Activated CD4-positive, alpha-beta T cell treated with anti-CD3 and anti-CD28 coated beads for 36 hours (primary cell): ENCODE measurements around the gene PRPS1L1. TPM values are rescaled to one million over a fixed set of nuclear protein-coding genes. Genes with fewer than 3 reads are reported as not detected.

Source experiments
- ATAC-seq: fragments of 200-7000 bp; cut with Tn5 transposase; one replicate; pipeline ENCODE4 v1.10.0; 2021; ENCODE audit warnings: mild to moderate bottlenecking, moderate library complexity
- CTCF ChIA-PET: fragments of 350-600 bp; sonication (Branson Sonifier 250); formaldehyde crosslinking; loops from one replicate; lab custom pipeline; 2021; ENCODE audit warnings: antibody characterized with exemption; lab: Charles Lee
- POLR2A ChIA-PET: fragments of 350-600 bp; sonication (Branson Sonifier 250); formaldehyde crosslinking; loops from one replicate; lab custom pipeline; 2021; ENCODE audit warnings: antibody characterized with exemption, inconsistent platforms; lab: Charles Lee
- DNase-seq: peaks from one replicate; pipeline ENCODE4 v3.0.0-alpha.2; 2020
- H3K27ac Mint-ChIP-seq: one replicate; pipeline ENCODE4 v1.8.0; 2021; ENCODE audit warnings: mixed read lengths
- H3K27me3 Mint-ChIP-seq: one replicate; pipeline ENCODE4 v1.8.0; 2021; ENCODE audit warnings: mixed read lengths
- H3K36me3 Mint-ChIP-seq: one replicate; pipeline ENCODE4 v1.8.0; 2021; ENCODE audit warnings: low read depth, mixed read lengths
- H3K4me1 Mint-ChIP-seq: one replicate; pipeline ENCODE4 v1.8.0; 2021; ENCODE audit warnings: mixed read lengths
- H3K4me3 Mint-ChIP-seq: one replicate; pipeline ENCODE4 v1.8.0; 2021; ENCODE audit warnings: mild to moderate bottlenecking, moderate library complexity, mixed read lengths
- H3K9me3 Mint-ChIP-seq: one replicate; pipeline ENCODE4 v1.8.0; 2021; ENCODE audit warnings: low read depth, mixed read lengths
- intact Hi-C, 2 experiments: fragments of 100-400 bp; cut with DNase I in 1 of 2; cut with micrococcal nuclease in 1 of 2; formaldehyde crosslinking; loops; one replicate each; pipeline versions ENCODE4 v1.14.2 to v1.15.1; 2022 to 2024; cut with DNase I, micrococcal nuclease
- total RNA-seq, 2 experiments: library from RNA; stranded (reverse); gene quantifications; one replicate each; pipeline ENCODE4 v1.2.3, GENCODE V29; 2021

Gene PRPS1L1
- total RNA-seq, 2 experiments from 2014 or later, result not detected

DNA sequence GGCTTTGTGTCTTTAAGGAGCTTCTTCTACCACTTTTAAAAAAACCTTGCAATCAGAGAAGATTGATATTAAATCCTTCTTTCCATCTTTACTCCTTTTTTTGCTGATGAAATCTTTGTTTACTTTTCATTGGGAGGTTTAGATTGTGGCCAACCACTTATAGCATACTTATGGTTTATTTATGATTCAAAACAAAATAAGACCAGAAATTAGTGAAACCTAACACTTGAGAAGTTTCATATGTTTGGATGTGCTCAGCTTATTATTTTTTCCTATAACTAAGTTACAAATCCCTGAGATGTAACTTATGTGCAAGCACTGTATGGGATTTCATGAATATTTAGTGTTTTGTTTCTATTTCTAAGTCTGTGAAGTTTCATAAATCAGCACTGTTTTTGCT is 13.5 kb upstream of the PRPS1L1 start:
- ATAC-seq, result no peak
- H3K27me3 Mint-ChIP-seq, result no peaks in the 10 kb centered on the region
- POLR2A ChIA-PET, result no interaction called here
- H3K27ac Mint-ChIP-seq, result no peak overlapping the region
- CTCF ChIA-PET, result no interaction called here
- no peaks in the 10 kb centered on the region for H3K4me1 Mint-ChIP-seq
- H3K9me3 Mint-ChIP-seq, result no peaks in the 10 kb centered on the region
- DNase-seq, result no peak
- no peaks in the 10 kb centered on the region for H3K36me3 Mint-ChIP-seq
- no peak overlapping the region for H3K4me3 Mint-ChIP-seq
- intact Hi-C loops, result no loop called here

DNA sequence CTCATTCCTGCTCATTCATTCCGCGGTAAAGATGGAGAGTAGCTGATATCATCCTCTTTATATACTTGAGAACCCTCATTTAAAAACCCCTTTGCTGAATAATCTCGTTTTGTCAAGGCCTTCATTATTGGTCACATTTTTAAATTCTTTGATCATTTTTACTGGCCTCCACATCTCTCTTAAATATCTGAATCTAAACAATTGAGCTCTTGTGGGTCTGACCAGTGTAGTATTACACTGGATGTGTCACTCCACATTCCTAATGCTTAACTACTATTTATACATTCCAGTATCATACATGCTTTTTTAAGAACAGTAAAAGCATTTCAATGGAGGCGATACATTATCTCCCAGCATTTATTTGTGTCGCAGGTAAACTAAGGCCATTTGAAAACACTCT is 12.6 kb upstream of the PRPS1L1 start:
- no peaks in the 10 kb centered on the region for H3K27me3 Mint-ChIP-seq
- ChIA-PET CTCF (interaction anchor here (0.7 kb wide), 1 partner anchor 270 kb away, joined by 3 read pairs; no protein-coding TSS in a partner anchor), POLR2A (interaction anchor here (0.6 kb wide), 1 partner anchor 103 kb away, joined by 4 read pairs; no protein-coding TSS in a partner anchor)
- H3K4me1 Mint-ChIP-seq, result no peaks in the 10 kb centered on the region
- no peak overlapping the region for H3K27ac Mint-ChIP-seq
- intact Hi-C loops, result no loop called here
- no peaks in the 10 kb centered on the region for H3K9me3 Mint-ChIP-seq
- H3K4me3 Mint-ChIP-seq, result no peak overlapping the region
- ATAC-seq (no peak), DNase-seq (no peak)
- no peaks in the 10 kb centered on the region for H3K36me3 Mint-ChIP-seq

DNA sequence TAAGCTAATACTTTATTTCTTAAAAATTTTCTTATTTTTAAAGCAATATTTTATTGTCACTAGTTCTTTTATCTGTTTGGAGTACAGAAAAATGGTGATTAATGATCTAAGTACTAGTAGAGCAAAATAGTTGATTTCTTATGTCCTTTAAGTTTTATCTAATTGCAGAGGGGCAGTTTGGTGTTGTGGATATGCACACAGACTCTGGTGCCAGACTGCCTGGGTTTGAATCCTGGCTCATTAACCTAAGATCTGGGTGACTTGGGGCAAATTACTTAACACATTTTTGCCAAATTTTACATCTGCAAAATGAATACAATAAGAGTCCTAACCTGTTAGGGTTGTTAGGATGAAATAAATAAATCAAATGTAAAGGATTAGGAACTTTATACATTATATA is 10.7 kb upstream of the PRPS1L1 start:
- DNase-seq, result no peak
- H3K9me3 Mint-ChIP-seq, result no peaks in the 10 kb centered on the region
- CTCF ChIA-PET, result interaction anchor here (0.6 to 1.1 kb wide), 2 partner anchors 22 to 268 kb away, joined by 3 to 4 read pairs; no protein-coding TSS in a partner anchor
- no peaks in the 10 kb centered on the region for H3K27me3 Mint-ChIP-seq
- H3K27ac Mint-ChIP-seq, result no peak overlapping the region
- intact Hi-C loops, result no loop called here
- H3K4me3 Mint-ChIP-seq, result no peak overlapping the region
- no peaks in the 10 kb centered on the region for H3K36me3 Mint-ChIP-seq
- no peaks in the 10 kb centered on the region for H3K4me1 Mint-ChIP-seq
- POLR2A ChIA-PET, result no interaction called here
- no peak for ATAC-seq

DNA sequence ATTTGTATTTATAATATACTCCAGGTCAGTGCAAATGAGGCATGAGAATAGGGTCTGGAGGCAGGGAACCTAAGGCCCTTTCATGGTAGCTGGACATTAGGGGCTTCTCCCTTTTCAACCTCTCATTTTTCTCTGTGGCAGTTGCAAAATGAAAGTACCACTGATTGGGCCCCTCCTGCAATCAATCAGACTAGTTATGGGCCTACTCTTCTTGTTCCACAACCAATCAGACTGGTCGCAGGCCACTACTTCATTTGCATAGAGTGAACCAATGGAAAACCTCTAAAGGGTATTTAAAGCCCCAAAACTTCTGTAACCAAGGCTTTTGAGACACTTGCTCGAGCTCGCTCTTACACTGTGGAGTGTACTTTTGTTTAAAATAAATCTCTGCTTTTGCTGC is 10.0 kb upstream of the PRPS1L1 start:
- ATAC-seq, result no peak
- intact Hi-C loops, result no loop called here
- Mint-ChIP-seq H3K36me3 (no peaks in the 10 kb centered on the region), H3K4me3 (no peak overlapping the region), H3K27ac (no peak overlapping the region), H3K9me3 (no peaks in the 10 kb centered on the region), H3K27me3 (no peaks in the 10 kb centered on the region), H3K4me1 (no peaks in the 10 kb centered on the region)
- DNase-seq, result no peak
- ChIA-PET CTCF (interaction anchor here (1.1 kb wide), 1 partner anchor 23 kb away, joined by 4 read pairs; no protein-coding TSS in a partner anchor), POLR2A (no interaction called here)

DNA sequence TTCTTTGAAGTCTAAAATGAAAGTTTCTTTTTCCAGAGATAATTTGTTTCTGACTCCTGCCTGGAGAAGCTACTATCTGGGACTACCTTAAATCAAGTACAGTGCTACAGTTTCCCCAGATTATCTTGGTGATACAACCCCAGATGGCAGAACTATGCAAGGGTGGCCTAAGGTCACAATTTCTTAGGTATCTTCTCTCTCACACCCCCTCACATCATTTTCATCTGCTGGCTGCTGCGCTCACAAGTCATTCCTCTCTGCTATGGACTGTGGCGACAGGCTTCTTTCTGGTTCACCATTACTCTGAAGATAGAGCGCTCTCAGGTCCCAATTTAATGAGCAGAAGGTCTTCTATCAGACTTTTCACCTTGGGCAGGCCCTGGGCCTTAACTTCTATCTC is 9.1 kb upstream of the PRPS1L1 start:
- H3K27ac Mint-ChIP-seq, result no peak overlapping the region
- intact Hi-C loops, result no loop called here
- ATAC-seq (no peak), DNase-seq (no peak)
- no peaks in the 10 kb centered on the region for H3K36me3 Mint-ChIP-seq
- CTCF ChIA-PET, result no interaction called here
- H3K4me3 Mint-ChIP-seq, result no peak overlapping the region
- no peaks in the 10 kb centered on the region for H3K9me3 Mint-ChIP-seq
- no peaks in the 10 kb centered on the region for H3K4me1 Mint-ChIP-seq
- POLR2A ChIA-PET, result no interaction called here
- H3K27me3 Mint-ChIP-seq, result no peaks in the 10 kb centered on the region

DNA sequence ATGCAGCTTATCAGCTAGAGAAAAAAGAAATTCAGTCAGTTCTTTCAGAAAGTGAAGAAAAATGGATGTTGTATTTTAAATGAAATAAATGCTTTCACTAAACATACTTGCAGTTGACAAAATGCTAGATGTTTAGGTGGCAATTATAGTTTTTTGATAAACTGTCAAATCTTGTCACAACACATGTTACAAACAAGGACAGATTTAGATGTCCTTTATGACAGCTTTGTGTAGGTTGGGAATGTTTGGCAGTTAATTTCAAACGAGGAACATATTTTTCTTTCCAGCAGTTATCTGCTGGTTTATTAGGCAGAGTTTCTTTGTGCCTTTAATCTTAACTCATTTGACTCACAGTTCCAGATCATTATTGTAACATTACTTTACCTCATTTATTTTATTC is 3.1 kb upstream of the PRPS1L1 start:
- Mint-ChIP-seq H3K27me3 (no peaks in the 10 kb centered on the region), H3K27ac (no peak overlapping the region), H3K9me3 (no peaks in the 10 kb centered on the region), H3K36me3 (no peaks in the 10 kb centered on the region), H3K4me1 (no peaks in the 10 kb centered on the region), H3K4me3 (no peak overlapping the region)
- intact Hi-C loops, result no loop called here
- ATAC-seq (no peak), DNase-seq (no peak)
- CTCF ChIA-PET, result interaction anchor here (1.2 kb wide), 1 partner anchor 18 kb away, joined by 4 read pairs; no protein-coding TSS in a partner anchor
- POLR2A ChIA-PET, result interaction anchor here (0.7 kb wide), 1 partner anchor 9 kb away, joined by 4 read pairs; no protein-coding TSS in a partner anchor

DNA sequence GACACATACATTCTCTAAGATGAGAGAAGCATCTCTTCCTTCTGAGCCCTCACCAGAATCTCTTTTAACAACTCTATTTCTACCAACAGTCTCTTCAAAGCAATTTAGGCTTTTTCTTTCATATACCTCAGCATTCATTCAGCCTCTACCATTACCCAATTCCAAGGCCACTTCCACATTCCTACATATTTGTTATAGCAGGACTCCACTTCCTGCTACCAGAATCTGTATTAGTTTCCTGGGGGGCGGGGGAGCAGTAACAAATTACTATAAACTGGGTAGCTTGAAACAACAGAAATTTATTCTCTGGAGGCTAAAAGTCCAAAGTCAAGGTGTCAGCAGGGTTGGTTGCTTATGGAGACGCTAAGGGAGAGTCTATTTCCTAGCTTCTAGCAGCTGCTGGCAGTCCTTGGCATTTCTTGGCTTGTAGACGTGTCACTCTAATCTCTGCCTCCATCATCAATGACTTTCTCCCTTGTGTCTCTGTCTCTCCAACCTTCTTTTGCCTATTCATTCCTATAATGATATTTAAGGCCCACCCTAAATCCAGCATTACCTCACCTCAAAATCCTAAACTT is 7.4 kb downstream of the PRPS1L1 start:
- intact Hi-C loops, result no loop called here
- no peak for ATAC-seq

DNA sequence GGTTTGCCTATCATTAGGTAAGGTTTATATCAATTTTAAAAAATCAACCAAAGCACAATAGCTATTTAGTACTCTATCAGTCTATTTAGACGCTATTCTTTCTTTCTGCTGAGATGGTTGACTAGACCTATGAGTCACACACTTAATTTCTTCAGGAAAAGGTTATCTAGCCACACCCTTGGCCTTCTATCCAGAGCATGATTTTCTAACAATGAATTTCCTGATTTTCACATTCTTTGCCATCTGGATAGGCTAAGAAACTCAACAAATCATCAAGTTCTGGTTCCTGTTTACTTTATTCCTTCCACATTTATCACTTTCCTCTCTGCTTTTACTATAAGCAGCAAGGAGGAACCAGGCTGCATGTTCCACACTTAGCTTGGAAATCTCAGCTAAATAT is 8.1 kb downstream of the PRPS1L1 start:
- intact Hi-C loops, result no loop called here
- POLR2A ChIA-PET, result interaction anchor here (0.6 kb wide), 1 partner anchor 72 kb away, joined by 6 read pairs; no protein-coding TSS in a partner anchor
- H3K36me3 Mint-ChIP-seq, result no peaks in the 10 kb centered on the region
- peaks cover 9% of the 10 kb centered on the region for H3K27me3 Mint-ChIP-seq
- no peaks in the 10 kb centered on the region for H3K4me1 Mint-ChIP-seq
- H3K4me3 Mint-ChIP-seq, result no peak overlapping the region
- CTCF ChIA-PET, result no interaction called here
- H3K9me3 Mint-ChIP-seq, result no peaks in the 10 kb centered on the region
- ATAC-seq (no peak), DNase-seq (no peak)
- no peak overlapping the region for H3K27ac Mint-ChIP-seq

More for the DNA sequence above, 7.4 kb downstream of the PRPS1L1 start:
- Mint-ChIP-seq H3K9me3 (no peaks in the 10 kb centered on the region), H3K36me3 (no peaks in the 10 kb centered on the region), H3K27me3 (peaks cover 3% of the 10 kb centered on the region), H3K4me3 (no peak overlapping the region), H3K27ac (no peak overlapping the region), H3K4me1 (no peaks in the 10 kb centered on the region)
- ChIA-PET CTCF (no interaction called here), POLR2A (no interaction called here)
- DNase-seq, result no peak

DNA sequence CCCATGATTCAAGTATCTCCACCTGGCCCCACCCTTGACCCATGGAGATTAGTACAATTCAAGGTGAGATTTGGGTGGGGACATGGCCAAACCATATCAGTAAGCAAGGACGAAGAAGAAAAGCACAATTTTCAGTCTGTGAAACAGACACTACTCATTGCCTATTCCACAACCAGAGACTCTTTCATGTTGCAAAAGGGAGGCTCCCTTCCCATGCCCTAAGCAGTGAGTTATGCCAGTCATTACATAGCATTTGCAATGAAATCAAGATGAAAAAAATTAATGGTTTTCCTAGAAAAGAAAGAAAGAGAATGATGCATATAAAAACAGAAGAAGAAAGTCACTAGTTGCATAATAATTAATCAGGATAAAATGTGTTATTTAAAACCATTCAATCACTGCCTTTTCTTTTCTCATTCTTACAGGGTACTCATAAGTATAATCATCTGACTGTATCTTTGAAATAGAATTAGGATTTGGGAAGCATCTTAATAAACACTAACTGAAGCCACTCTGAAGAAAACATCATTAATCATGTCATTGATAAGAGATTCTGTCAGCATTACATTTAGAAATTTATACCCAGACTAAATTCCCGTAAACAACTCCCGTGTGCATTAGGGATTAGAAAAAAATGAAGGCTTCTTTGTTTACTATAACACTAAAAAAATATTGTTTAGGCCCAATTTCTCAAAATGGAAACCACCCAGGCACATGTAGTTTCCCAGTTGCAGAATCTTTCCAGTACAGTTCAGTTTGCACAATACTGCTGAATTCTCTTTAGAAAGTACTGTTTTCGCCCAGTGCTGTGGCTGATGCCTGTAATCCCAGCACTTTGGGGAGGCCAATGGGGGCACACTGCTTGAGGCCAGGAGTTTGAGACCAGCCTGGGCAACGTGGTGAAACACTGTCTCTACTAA is 9.1 kb downstream of the PRPS1L1 start:
- H3K27me3 Mint-ChIP-seq, result peaks cover 11% of the 10 kb centered on the region
- no peak overlapping the region for H3K27ac Mint-ChIP-seq
- CTCF ChIA-PET, result no interaction called here
- DNase-seq, result no peak
- POLR2A ChIA-PET, result no interaction called here
- H3K4me1 Mint-ChIP-seq, result no peaks in the 10 kb centered on the region
- no peaks in the 10 kb centered on the region for H3K9me3 Mint-ChIP-seq
- ATAC-seq, result no peak
- no peaks in the 10 kb centered on the region for H3K36me3 Mint-ChIP-seq
- no peak overlapping the region for H3K4me3 Mint-ChIP-seq
- intact Hi-C loops, result no loop called here

DNA sequence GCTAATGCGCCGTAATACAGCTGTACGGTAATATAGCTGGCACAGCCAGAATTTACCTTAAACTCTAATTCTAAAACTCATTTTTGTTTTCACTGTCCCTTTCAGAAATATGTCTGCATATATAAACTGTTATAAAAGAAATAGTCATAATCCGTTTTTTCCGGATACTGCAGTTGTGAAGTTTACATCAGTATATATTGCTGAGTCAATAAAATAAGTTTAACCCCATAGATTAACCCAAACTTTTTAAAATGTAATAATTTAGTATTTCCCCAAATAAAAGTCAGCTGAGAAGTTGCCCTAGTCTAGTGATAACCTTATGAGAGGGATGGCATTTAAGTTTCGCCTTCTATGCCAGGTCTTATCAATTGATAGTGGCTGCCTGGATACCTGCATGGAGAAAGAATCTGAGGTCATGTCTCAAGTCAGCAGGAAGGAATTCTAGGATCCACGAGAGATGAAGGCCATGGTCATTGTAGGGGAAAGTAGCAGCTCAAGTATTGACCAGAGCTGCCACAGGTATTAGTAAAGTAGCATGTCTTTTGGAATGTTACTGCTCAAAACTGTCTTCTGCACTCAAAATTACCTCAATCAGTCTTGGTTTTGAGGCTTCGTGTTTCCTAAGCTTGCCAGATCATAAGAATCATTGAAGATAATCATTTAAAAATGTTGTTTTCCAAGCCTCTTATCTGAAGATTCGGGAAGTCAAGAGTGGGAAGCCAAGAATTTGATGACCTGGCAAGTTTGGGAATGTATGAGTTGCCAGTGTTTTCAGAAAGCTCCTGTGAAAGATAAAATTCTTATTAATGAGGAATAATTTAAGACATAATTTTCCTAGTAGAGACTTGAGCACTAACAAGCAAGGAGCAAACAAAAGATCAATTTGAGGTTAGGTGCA is 10.8 kb downstream of the PRPS1L1 start:
- ChIA-PET CTCF (interaction anchor here (0.8 kb wide), 1 partner anchor 247 kb away, joined by 3 read pairs; no protein-coding TSS in a partner anchor), POLR2A (no interaction called here)
- no peak overlapping the region for H3K27ac Mint-ChIP-seq
- H3K4me3 Mint-ChIP-seq, result no peak overlapping the region
- no peaks in the 10 kb centered on the region for H3K36me3 Mint-ChIP-seq
- DNase-seq (no peak), ATAC-seq (no peak)
- no peaks in the 10 kb centered on the region for H3K4me1 Mint-ChIP-seq
- peaks cover 11% of the 10 kb centered on the region for H3K27me3 Mint-ChIP-seq
- H3K9me3 Mint-ChIP-seq, result no peaks in the 10 kb centered on the region
- intact Hi-C loops, result no loop called here

DNA sequence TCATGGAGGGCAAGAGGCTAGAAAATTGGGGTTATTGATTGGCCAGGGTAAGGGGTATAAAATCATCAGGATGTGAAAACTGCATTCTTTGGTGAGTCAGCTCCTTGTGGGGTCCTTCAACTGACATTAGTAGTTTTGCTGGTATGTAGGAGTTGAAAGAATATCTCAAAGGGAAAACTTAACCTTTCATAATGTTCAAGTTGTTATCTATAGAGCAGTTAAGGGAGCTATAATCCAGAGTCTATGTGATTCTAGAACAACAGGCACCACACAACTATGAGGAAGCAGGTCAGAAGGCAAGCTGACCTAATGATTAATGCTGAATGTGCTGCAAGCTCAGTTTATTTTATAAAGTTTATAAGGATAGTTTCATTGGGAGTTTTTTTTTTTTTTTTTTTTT is 13.7 kb downstream of the PRPS1L1 start:
- DNase-seq (no peak), ATAC-seq (no peak)
- Mint-ChIP-seq H3K27ac (no peak overlapping the region), H3K36me3 (no peaks in the 10 kb centered on the region), H3K9me3 (peaks cover 2% of the 10 kb centered on the region), H3K4me1 (no peaks in the 10 kb centered on the region), H3K27me3 (peaks cover 17% of the 10 kb centered on the region), H3K4me3 (no peak overlapping the region)
- CTCF ChIA-PET, result interaction anchor here (1.1 to 1.4 kb wide), 2 partner anchors 17 to 810 kb away, joined by 3 to 4 read pairs; no protein-coding TSS in a partner anchor
- intact Hi-C loops, result no loop called here
- POLR2A ChIA-PET, result interaction anchor here (0.6 kb wide), 1 partner anchor 217 kb away, joined by 3 read pairs; no protein-coding TSS in a partner anchor
